H9 (cell line): Measurements from ENCODE around the gene MBD5. TPM values are rescaled to one million over a fixed set of nuclear protein-coding genes. Genes with fewer than 3 reads are reported as not detected.
"Not testable (repeated sequence)": the region's sequence is repeated elsewhere in the genome, so short reads cannot be mapped to it uniquely, and the experiment has no call there.

ENCODE experiments used
- DNase-seq: peaks from one replicate; pipeline ENCODE4 v3.0.0-alpha.2; 2017
- H2AFZ ChIP-seq: one replicate; pipeline ENCODE4 v1.6.1; 2013; ENCODE audit warnings: mild to moderate bottlenecking, low read length, control low read depth, moderate library complexity
- H2AK5ac ChIP-seq: 2 replicates; pipeline ENCODE4 v1.6.1; 2013; ENCODE audit warnings: low read length, control low read depth, mixed read lengths; ENCODE audit not compliant: insufficient read length
- H2BK120ac ChIP-seq: one replicate; pipeline ENCODE4 v1.6.1; 2013; ENCODE audit warnings: low read depth, mild to moderate bottlenecking, low read length, control low read depth, inconsistent platforms; ENCODE audit not compliant: poor library complexity, severe bottlenecking
- H2BK12ac ChIP-seq: 2 replicates; pipeline ENCODE4 v1.6.1; 2013; ENCODE audit warnings: low read length, control low read depth, mixed read lengths, low read depth; ENCODE audit not compliant: insufficient read length
- H2BK15ac ChIP-seq: 2 replicates; pipeline ENCODE4 v1.6.1; 2013; ENCODE audit warnings: low read depth, low read length, control low read depth
- H2BK20ac ChIP-seq: one replicate; pipeline ENCODE4 v1.6.1; 2013; ENCODE audit warnings: low read depth, mild to moderate bottlenecking, low read length, control low read depth, inconsistent platforms; ENCODE audit not compliant: poor library complexity, severe bottlenecking
- H2BK5ac ChIP-seq: 2 replicates; pipeline ENCODE4 v1.6.1; 2013; ENCODE audit warnings: low read length, control low read depth, mixed read lengths; ENCODE audit not compliant: insufficient read length
- H3K14ac ChIP-seq: 2 replicates; pipeline ENCODE4 v1.6.1; 2013; ENCODE audit warnings: low read length, control low read depth; ENCODE audit not compliant: insufficient read depth
- H3K18ac ChIP-seq: 2 replicates; pipeline ENCODE4 v1.6.1; 2013; ENCODE audit warnings: low read depth, mild to moderate bottlenecking, mixed read lengths, low read length, control low read depth; ENCODE audit not compliant: insufficient read length
- H3K23ac ChIP-seq: 2 replicates; pipeline ENCODE4 v1.6.1; 2013; ENCODE audit warnings: low read length, control low read depth, mixed read lengths, low read depth; ENCODE audit not compliant: insufficient read length
- H3K23me2 ChIP-seq: 2 replicates; pipeline ENCODE4 v1.6.1; 2013; ENCODE audit warnings: low read depth, mild to moderate bottlenecking, mixed read lengths, low read length, control low read depth; ENCODE audit not compliant: insufficient read length, poor library complexity, severe bottlenecking
- H3K27ac ChIP-seq: 2 replicates; pipeline ENCODE4 v1.5.1; 2013; ENCODE audit warnings: low read length, control low read depth, mixed read lengths, low read depth; ENCODE audit not compliant: insufficient read length
- H3K27me3 ChIP-seq: 2 replicates; pipeline ENCODE4 v1.6.1; 2013; ENCODE audit warnings: low read length, control low read depth, inconsistent platforms; ENCODE audit not compliant: insufficient read depth
- H3K4ac ChIP-seq: 2 replicates; pipeline ENCODE4 v1.6.1; 2013; ENCODE audit warnings: low read depth, mild to moderate bottlenecking, control low read depth, inconsistent platforms, low read length, moderate library complexity
- H3K4me1 ChIP-seq: 2 replicates; pipeline ENCODE4 v1.6.1; 2013; ENCODE audit warnings: low read length, control low read depth, inconsistent platforms; ENCODE audit not compliant: insufficient read depth
- H3K4me2 ChIP-seq: 2 replicates; pipeline ENCODE4 v1.6.1; 2013; ENCODE audit warnings: low read length, control low read depth, mixed read lengths; ENCODE audit not compliant: insufficient read length, insufficient read depth
- H3K56ac ChIP-seq: 2 replicates; pipeline ENCODE4 v1.6.1; 2013; ENCODE audit warnings: low read depth, mild to moderate bottlenecking, mixed read lengths, low read length, control low read depth; ENCODE audit not compliant: insufficient read length
- H3K79me1 ChIP-seq: 2 replicates; pipeline ENCODE4 v1.6.1; 2013; ENCODE audit warnings: low read depth, mild to moderate bottlenecking, moderate library complexity, low read length, control low read depth, inconsistent platforms; ENCODE audit not compliant: insufficient read depth, poor library complexity, severe bottlenecking
- H3K79me2 ChIP-seq: 2 replicates; pipeline ENCODE4 v1.6.1; 2013; ENCODE audit warnings: low read length, control low read depth, inconsistent platforms; ENCODE audit not compliant: insufficient read depth
- H3K9ac ChIP-seq: 2 replicates; pipeline ENCODE4 v1.6.1; 2013; ENCODE audit warnings: low read length, control low read depth, mixed read lengths; ENCODE audit not compliant: insufficient read length; ENCODE audit errors: extremely low read depth
- H3K9me3 ChIP-seq: one replicate; pipeline ENCODE4 v1.6.1; 2013; ENCODE audit warnings: low read depth, low read length, inconsistent platforms; ENCODE audit not compliant: control insufficient read depth
- H3T11ph ChIP-seq: one replicate; pipeline ENCODE4 v1.6.1; 2013; ENCODE audit warnings: mild to moderate bottlenecking, low read length, control low read depth, inconsistent platforms
- H4K20me1 ChIP-seq: one replicate; pipeline ENCODE4 v1.6.1; 2013; ENCODE audit not compliant: control insufficient read depth, insufficient read length, insufficient read depth
- H4K5ac ChIP-seq: 2 replicates; pipeline ENCODE4 v1.6.1; 2013; ENCODE audit warnings: low read depth, mild to moderate bottlenecking, mixed read lengths, low read length, control low read depth; ENCODE audit not compliant: insufficient read length
- H4K8ac ChIP-seq: replicated peaks from 2 replicates; pipeline ENCODE4 v1.6.1; 2013; ENCODE audit warnings: low read length, control low read depth, mixed read lengths, low read depth; ENCODE audit not compliant: insufficient read length
- H4K91ac ChIP-seq: 2 replicates; pipeline ENCODE4 v1.6.1; 2013; ENCODE audit warnings: low read depth, mild to moderate bottlenecking, moderate library complexity, mixed read lengths, low read length, control low read depth; ENCODE audit not compliant: insufficient read length
- H3K27ac Mint-ChIP-seq, 3 experiments: 2 replicates in 2 of 3; 3 replicates in 1 of 3; pipeline ENCODE4 v1.8.0; 2020 to 2021; ENCODE audit warnings: mixed read lengths in 3 of 3, mild to moderate bottlenecking in 1 of 3, moderate library complexity in 1 of 3
- H3K27me3 Mint-ChIP-seq: 2 replicates; pipeline ENCODE4 v1.8.0; 2021; ENCODE audit warnings: low read depth, mild to moderate bottlenecking, moderate library complexity, mixed read lengths
- H3K36me3 Mint-ChIP-seq, 3 experiments: 2 replicates in 2 of 3; 3 replicates in 1 of 3; pipeline ENCODE4 v1.8.0; 2020 to 2021; ENCODE audit warnings: low read depth in 3 of 3, mixed read lengths in 3 of 3; ENCODE audit not compliant: insufficient read depth in 1 of 3
- H3K4me1 Mint-ChIP-seq, 2 experiments: 2 replicates each; pipeline ENCODE4 v1.8.0; 2020; ENCODE audit warnings: mixed read lengths in 2 of 2
- H3K4me3 Mint-ChIP-seq, 2 experiments: 2 replicates in 1 of 2; 3 replicates in 1 of 2; pipeline ENCODE4 v1.8.0; 2020 to 2021; ENCODE audit warnings: mild to moderate bottlenecking in 2 of 2, mixed read lengths in 2 of 2, moderate library complexity in 1 of 2
- H3K9me3 Mint-ChIP-seq, 2 experiments: 2 replicates in 1 of 2; 3 replicates in 1 of 2; pipeline ENCODE4 v1.8.0; 2020; ENCODE audit warnings: mild to moderate bottlenecking in 2 of 2, mixed read lengths in 2 of 2, moderate library complexity in 1 of 2
- WGBS: extraction: QIAGEN DNeasy Blood & Tissue Kit; methylation state at CpG from one replicate; pipeline ENCODE4 v1.1.7; 2013; ENCODE audit warnings: missing lambda C conversion rate, low lambda C conversion rate, mixed read lengths; ENCODE audit not compliant: insufficient read length; ENCODE audit errors: extremely low coverage; 5-methylcytosine and 5-hydroxymethylcytosine counted together
- total RNA-seq: library from RNA; stranded (reverse); gene quantifications from 2 replicates; pipeline ENCODE4 v1.2.1, GENCODE V29; 2021
- TF ChIP-seq, protein P1 (sequence below): fragments of 200-600 bp; sonication (generic); conservative IDR thresholded peaks from 3 replicates; pipeline ENCODE4 v1.8.0; 2021; ENCODE audit warnings: antibody characterized with exemption, mild to moderate bottlenecking

MBD5 gene
- total RNA-seq, 1 experiment from 2014 or later: 23.1 TPM

DNA sequence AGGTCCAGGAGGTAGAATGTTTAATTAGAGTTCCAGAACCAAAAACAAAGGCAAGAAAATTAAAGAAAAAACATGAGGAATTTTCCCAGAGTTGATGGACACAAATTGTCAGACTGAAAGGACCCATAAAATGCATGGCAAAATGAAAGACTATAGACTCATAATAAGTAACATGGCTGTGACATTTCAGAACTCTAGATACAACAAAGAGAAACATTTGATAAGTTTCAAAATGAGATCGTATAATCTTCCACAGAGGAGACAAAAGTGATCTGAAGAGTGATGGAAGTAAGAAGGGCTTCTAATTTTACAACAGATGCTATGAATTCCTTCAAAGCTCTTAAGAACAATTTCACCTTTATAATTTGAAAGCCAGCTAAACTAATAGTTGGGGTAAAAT, 20.8 kb upstream of the MBD5 start:
- Mint-ChIP-seq H3K36me3 (peaks cover 43 to 65% (median 47%) of the 10 kb centered on the region in 3 experiments), H3K27me3 (no peaks in the 10 kb centered on the region), H3K27ac (no peak overlapping the region; a peak in 1 of 7 replicates), H3K9me3 (peaks cover 31 to 39% of the 10 kb centered on the region in 2 experiments), H3K4me1 (peaks cover 33 to 41% of the 10 kb centered on the region in 2 experiments), H3K4me3 (no peak overlapping the region)
- no peak overlapping the region for H3K23ac ChIP-seq
- no peak overlapping the region for H2BK20ac ChIP-seq
- no peak overlapping the region for H3T11ph ChIP-seq
- no peaks in the 10 kb centered on the region for H3K23me2 ChIP-seq
- H3K79me1 ChIP-seq: peaks cover 3% of the 10 kb centered on the region
- H4K20me1 ChIP-seq: no peaks in the 10 kb centered on the region
- WGBS: no CpG with 5 or more reads among the region's 1 CpG
- H3K9ac ChIP-seq: no peak overlapping the region
- no peaks in the 10 kb centered on the region for H3K9me3 ChIP-seq
- no peak overlapping the region for H3K14ac ChIP-seq
- no peak overlapping the region for H4K8ac ChIP-seq
- DNase-seq: no peak
- H2AK5ac ChIP-seq: no peak overlapping the region
- H2BK5ac ChIP-seq: no peak overlapping the region
- H4K5ac ChIP-seq: no peak overlapping the region
- H3K4me1 ChIP-seq: peaks cover 2% of the 10 kb centered on the region; the same call in 1 of the 2 replicates
- no peak overlapping the region for H2BK15ac ChIP-seq
- no peak overlapping the region for H3K27ac ChIP-seq
- no peak overlapping the region for H2BK12ac ChIP-seq
- no peak overlapping the region for H4K91ac ChIP-seq
- no peak overlapping the region for H3K18ac ChIP-seq
- H3K4me2 ChIP-seq: no peak overlapping the region
- no peak overlapping the region for H2BK120ac ChIP-seq
- H3K56ac ChIP-seq: no peak overlapping the region
- H3K27me3 ChIP-seq: no peaks in the 10 kb centered on the region
- TF ChIP-seq, protein P1, sequence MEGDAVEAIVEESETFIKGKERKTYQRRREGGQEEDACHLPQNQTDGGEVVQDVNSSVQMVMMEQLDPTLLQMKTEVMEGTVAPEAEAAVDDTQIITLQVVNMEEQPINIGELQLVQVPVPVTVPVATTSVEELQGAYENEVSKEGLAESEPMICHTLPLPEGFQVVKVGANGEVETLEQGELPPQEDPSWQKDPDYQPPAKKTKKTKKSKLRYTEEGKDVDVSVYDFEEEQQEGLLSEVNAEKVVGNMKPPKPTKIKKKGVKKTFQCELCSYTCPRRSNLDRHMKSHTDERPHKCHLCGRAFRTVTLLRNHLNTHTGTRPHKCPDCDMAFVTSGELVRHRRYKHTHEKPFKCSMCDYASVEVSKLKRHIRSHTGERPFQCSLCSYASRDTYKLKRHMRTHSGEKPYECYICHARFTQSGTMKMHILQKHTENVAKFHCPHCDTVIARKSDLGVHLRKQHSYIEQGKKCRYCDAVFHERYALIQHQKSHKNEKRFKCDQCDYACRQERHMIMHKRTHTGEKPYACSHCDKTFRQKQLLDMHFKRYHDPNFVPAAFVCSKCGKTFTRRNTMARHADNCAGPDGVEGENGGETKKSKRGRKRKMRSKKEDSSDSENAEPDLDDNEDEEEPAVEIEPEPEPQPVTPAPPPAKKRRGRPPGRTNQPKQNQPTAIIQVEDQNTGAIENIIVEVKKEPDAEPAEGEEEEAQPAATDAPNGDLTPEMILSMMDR: no peak
- no peak overlapping the region for H3K4ac ChIP-seq
- peaks cover 20% of the 10 kb centered on the region; the same call in 1 of the 2 replicates for H3K79me2 ChIP-seq
- no peak overlapping the region for H2AFZ ChIP-seq

DNA sequence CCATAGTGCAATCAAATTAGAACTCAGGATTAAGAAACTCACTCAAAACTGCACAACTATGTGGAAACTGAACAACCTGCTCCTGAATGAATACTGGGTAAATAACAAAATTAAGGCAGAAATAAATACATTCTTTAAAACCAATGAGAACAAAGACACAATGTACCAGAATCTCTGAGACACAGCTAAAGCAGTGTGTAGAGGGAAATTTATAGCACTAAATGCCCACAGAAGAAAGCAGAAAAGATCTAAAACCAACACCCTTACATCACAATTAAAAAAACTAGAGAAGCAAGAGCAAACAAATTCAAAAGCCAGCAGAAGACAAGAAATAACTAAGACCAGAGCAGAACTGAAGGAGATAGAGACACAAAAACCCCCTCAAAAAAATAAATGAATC, 18.5 kb upstream of the MBD5 start:
- not testable (repeated sequence) for H3K4me1 ChIP-seq, H3K4ac ChIP-seq, H2AK5ac ChIP-seq, H2BK20ac ChIP-seq, H2BK5ac ChIP-seq, H2BK12ac ChIP-seq, H3T11ph ChIP-seq, H3K4me3 Mint-ChIP-seq, H2BK120ac ChIP-seq, H2BK15ac ChIP-seq, H2AFZ ChIP-seq, H3K14ac ChIP-seq, H3K27me3 Mint-ChIP-seq, H3K27me3 ChIP-seq, H3K23ac ChIP-seq, H3K9me3 ChIP-seq, H3K56ac ChIP-seq, DNase-seq, H3K9ac ChIP-seq, H3K79me1 ChIP-seq, H4K91ac ChIP-seq, H3K23me2 ChIP-seq, H3K27ac ChIP-seq, H3K18ac ChIP-seq, H4K5ac ChIP-seq, H4K8ac ChIP-seq, H3K27ac Mint-ChIP-seq, H4K20me1 ChIP-seq, H3K4me2 ChIP-seq
- H3K4me1 Mint-ChIP-seq: peaks cover 37 to 46% of the 10 kb centered on the region in 2 experiments
- H3K36me3 Mint-ChIP-seq: peaks cover 34 to 57% (median 35%) of the 10 kb centered on the region in 3 experiments
- H3K9me3 Mint-ChIP-seq: peaks cover 26 to 27% of the 10 kb centered on the region in 2 experiments
- peaks cover 29% of the 10 kb centered on the region for H3K79me2 ChIP-seq
